Right ventricle myocardium superior (tissue), 1 donor: ENCODE results near the gene PRRC1. TPM values are rescaled to one million over a fixed set of nuclear protein-coding genes. Genes with fewer than 3 reads are reported as not detected.
"Not testable (repeated sequence)": the region's sequence is repeated elsewhere in the genome, so short reads cannot be mapped to it uniquely, and the experiment has no call there.

ENCODE experiments used
- ATAC-seq: fragments of 200-7000 bp; cut with Tn5 transposase; one replicate; pipeline ENCODE4 v1.9.1; 2020; ENCODE audit warnings: mild to moderate bottlenecking; ENCODE audit not compliant: poor library complexity
- DNase-seq: peaks from one replicate; pipeline ENCODE4 v3.0.0-alpha.2; 2020
- intact Hi-C: fragments of 100-400 bp; cut with DNase I; formaldehyde crosslinking; loops from one replicate; pipeline ENCODE4 v1.11.2; 2022
- total RNA-seq: library from RNA; stranded (reverse); fragmentation: NEBNext Ultra II Directional; extraction: Animal tissue kit (Norgen Biotek cat#: 25700); gene quantifications from one replicate; pipeline ENCODE4 v1.2.1, GENCODE V29; 2021
- donor health status: DM: no; HTN: yes; CAD: no; lungs with severe emphysema.

PRRC1 gene
- total RNA-seq, 1 donor from 2014 or later, result 17.1 TPM

GRCh38 chr5:127529904-127530682, 12.7 kb downstream of the PRRC1 start:
- ATAC-seq (no peak), DNase-seq (no peak)
- intact Hi-C loops, result no loop called here

- no peak for DNase-seq
- intact Hi-C loops, result no loop called here
- ATAC-seq, result no peak
Observed at GRCh38 chr5:127536687-127537086, 19.2 kb downstream of the PRRC1 start.

- ATAC-seq, intact Hi-C loops, DNase-seq: not testable (repeated sequence)
Observed at GRCh38 chr5:127540553-127540952, 23.1 kb downstream of the PRRC1 start.

- ATAC-seq, DNase-seq, intact Hi-C loops: not testable (repeated sequence)
Observed at GRCh38 chr5:127545249-127545648, 27.8 kb downstream of the PRRC1 start.

- no peak for ATAC-seq
- DNase-seq, result no peak
- intact Hi-C loops, result no loop called here
Observed at GRCh38 chr5:127549551-127549950, 32.1 kb downstream of the PRRC1 start.

GRCh38 chr5:127550652-127551409, 33.4 kb downstream of the PRRC1 start:
- intact Hi-C loops, result no loop called here
- no peak for ATAC-seq
- DNase-seq, result no peak

GRCh38 chr5:127551410-127552041, 34.1 kb downstream of the PRRC1 start:
- DNase-seq (no peak), ATAC-seq (no peak)
- intact Hi-C loops, result no loop called here

- intact Hi-C loops, result no loop called here
- ATAC-seq (no peak), DNase-seq (no peak)
Observed at GRCh38 chr5:127555826-127556225, 38.4 kb downstream of the PRRC1 start.

- DNase-seq (no peak), ATAC-seq (no peak)
- intact Hi-C loops, result no loop called here
Observed at GRCh38 chr5:127556609-127557334, 39.3 kb downstream of the PRRC1 start.

GRCh38 chr5:127558273-127558672, 40.8 kb downstream of the PRRC1 start:
- intact Hi-C loops, result no loop called here
- DNase-seq (no peak), ATAC-seq (no peak)

GRCh38 chr5:127561254-127561653, 43.8 kb downstream of the PRRC1 start:
- no peak for ATAC-seq
- no peak for DNase-seq
- intact Hi-C loops, result no loop called here

GRCh38 chr5:127562252-127562651, 44.8 kb downstream of the PRRC1 start:
- DNase-seq, result no peak
- intact Hi-C loops, result no loop called here
- peak; percentile 56 for ATAC-seq

- ATAC-seq, result no peak
- DNase-seq, result no peak
- intact Hi-C loops, result no loop called here
Observed at GRCh38 chr5:127563136-127563535, 45.7 kb downstream of the PRRC1 start.

GRCh38 chr5:127564002-127564769, 46.7 kb downstream of the PRRC1 start:
- ATAC-seq, result peak; percentile 83
- no peak for DNase-seq
- intact Hi-C loops, result loop anchor here (2.0 kb wide), 1 partner anchor 637 kb away; no protein-coding TSS in a partner anchor

GRCh38 chr5:127565586-127566270, 48.3 kb downstream of the PRRC1 start:
- ATAC-seq (no peak), DNase-seq (no peak)
- intact Hi-C loops, result loop anchor here (2.0 kb wide), 1 partner anchor 635 kb away; no protein-coding TSS in a partner anchor

- intact Hi-C loops, result no loop called here
- ATAC-seq (no peak), DNase-seq (no peak)
Observed at GRCh38 chr5:127567026-127567768, 49.8 kb downstream of the PRRC1 start.

GRCh38 chr5:127568166-127568565, 50.7 kb downstream of the PRRC1 start:
- no peak for ATAC-seq

More at GRCh38 chr5:127568166-127568565, 50.7 kb downstream of the PRRC1 start:
- intact Hi-C loops, result no loop called here
- no peak for DNase-seq
